NCI-H2081 (cell line): ENCODE measurements around the gene SURF4.

Experiments used
- DNase-seq, 2 experiments: peaks; one replicate each; lab custom pipeline; 2025; lab: John Stamatoyannopoulos, UW

SURF4 gene

DNA sequence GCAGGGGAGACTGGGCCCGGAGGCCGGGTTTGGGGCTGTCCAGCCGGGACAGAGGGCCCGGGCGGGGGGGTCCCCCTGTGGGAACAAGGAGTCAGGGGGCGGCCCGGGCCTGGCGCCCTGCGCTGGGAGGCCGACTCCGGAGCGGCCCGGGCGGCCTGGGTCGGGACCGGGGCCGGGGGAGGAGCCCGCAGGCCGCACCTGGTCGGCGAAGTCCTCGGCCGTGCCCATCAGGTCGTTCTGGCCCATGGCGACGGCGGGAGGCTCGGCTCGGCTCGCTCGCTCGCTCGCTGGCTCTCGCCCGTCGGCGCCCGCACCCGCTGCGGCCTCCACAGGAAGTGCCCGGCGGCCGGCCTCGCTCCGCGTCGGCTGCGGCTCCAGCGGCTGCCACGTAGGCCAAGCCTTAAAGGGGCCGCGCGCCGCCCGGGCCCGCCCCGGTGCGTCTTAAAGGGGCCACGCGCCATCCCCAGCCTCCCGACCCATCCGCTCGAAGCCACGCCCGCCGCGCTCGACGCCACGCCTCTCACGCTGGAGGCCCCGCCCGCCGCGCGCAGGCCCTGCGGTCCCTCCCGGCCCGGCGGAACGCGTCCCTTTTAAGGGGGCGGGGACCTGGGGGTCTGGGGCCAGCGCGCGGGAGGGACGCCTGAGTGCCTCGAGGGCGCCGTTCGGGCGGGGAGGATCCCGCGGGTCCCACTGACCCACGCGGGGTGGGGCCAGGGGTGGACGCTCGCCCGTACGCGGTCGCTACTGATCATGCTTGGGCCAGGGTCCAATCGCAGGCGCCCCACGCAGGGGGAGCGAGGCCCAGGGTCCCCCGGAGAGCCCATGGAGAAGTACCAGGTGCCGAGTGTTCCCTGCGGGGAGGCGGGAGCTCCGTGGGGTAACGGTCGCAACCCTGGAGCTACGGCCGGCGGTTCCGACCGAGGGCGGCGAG lies at the start of gene SURF4, which contains the start of gene STKLD1:
SURF4 (minus strand) TSS at position 337 of the 931 bp plus-strand sequence; CDS start at position 246, 91 bp downstream.
STKLD1 (plus strand) TSS at position 643 of the 931 bp plus-strand sequence; CDS start at position 751, 108 bp downstream.
- peak; percentile 96 for DNase-seq

DNA sequence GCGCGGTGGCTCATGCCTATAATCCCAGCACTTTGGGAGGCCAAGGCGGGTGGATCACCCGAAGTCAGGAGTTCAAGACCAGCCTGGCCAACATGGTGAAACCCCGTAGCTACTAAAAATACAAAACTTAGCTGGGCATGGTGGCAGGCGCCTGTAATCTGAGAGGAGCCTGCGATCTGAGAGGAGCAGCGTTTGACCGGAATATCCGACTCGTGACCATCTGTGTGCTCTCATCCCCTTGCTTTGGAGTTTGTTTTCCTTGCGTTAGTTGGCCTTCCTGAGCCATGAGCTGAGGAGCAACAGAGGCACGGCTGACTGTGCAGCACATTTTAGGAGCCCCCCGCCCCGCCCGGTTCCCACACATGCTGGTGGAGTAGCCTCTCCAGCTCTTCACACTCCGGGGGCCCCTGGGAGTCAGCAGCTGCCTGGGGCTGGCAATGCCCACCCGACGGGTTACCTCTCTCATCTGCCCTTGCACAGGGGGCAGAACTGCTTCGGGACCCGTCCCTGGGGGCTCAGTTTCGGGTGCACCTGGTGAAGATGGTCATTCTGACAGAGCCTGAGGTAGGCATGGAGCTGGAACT lies 49.3 kb upstream of the SURF4 start:
- no peak for DNase-seq

DNA sequence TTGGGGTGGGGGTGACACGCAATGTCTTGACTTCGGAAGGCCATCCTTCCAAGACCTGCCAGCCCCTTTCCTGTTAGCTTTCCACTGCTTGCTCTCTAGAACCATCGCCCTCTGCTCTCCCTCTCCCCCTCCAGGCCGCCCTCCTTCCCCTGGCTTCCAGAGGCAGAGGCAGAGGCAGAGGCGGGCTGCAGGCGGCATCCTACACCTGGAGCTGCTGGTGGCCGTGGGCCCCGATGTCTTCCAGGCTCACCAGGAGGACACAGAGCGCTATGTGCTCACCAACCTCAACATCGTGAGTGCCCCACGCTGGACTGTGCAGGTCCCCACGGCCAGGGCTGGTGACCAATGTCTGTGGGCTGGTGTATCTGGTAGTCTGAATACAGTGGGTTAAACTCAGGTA lies 48.3 kb upstream of the SURF4 start:
- DNase-seq = no peak

DNA sequence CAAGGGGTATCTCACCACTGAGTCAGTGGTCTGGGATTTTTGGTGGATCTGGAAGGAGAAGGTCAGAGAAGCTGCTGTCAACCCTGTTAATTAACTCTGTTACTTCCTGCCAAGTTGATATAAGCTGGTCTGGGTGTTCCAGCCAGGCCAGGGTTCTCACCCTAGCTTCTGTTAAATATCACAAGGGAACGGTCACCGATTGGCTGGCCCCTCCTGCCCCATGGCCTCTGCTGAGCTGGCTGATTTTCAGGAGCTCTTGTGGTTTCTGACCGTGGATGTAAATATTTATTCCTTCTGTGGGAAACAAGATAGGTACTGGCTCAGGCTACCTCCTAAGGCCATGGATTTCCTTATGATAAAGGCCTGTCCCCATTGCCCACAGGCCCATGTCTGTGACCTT lies 47.4 kb upstream of the SURF4 start:
- DNase-seq = no peak

DNA sequence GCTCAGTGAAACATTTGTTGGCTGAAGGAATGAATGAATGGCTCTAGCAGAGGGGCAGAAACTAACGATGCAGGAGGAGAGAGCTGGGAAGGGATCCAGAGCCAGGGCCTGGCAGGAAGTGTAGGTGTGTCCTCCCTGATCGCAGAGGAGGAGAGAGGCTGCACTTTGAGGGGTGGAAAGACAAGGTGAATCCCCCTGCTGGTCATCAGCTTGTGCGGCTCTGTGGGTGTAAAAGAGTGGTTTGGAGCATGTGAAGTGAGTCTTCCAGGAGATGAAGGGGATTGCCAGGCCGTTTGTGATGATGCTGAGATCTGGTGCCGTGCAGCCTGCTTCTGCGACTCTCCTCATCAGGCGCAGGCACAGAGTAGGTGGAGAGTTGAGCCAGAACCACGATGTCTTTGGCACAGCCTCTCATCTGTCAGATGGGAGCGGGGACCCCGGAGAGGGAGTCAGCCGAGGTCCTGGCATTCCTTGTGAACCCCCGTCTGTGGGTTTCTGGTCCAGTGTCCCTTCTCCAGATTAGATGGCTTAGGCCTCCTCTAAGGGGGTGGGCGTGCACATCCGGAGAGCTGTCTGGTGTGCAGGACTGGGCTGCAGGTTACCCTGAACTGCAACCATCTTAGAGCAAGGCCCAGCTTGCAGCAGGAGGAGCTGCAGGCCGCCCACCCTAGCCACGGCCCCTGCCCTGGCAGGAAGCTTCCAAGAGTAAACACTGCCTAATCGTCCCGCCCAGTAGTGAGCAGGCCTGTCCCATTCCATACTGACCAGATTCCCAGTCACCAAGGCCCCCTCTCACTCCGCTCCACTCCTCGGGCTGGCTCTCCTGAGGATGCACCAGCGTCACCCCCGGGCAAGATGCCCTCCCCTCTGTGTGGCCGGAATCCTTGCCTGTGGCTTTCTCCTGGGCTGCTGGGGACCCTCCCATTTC lies 46.0 kb upstream of the SURF4 start, which contains the start of gene ADAMTS13:
ADAMTS13 (plus strand) TSS at position 753 of the 928 bp plus-strand sequence; CDS start at position 830, 77 bp downstream.
- no peak for DNase-seq

DNA sequence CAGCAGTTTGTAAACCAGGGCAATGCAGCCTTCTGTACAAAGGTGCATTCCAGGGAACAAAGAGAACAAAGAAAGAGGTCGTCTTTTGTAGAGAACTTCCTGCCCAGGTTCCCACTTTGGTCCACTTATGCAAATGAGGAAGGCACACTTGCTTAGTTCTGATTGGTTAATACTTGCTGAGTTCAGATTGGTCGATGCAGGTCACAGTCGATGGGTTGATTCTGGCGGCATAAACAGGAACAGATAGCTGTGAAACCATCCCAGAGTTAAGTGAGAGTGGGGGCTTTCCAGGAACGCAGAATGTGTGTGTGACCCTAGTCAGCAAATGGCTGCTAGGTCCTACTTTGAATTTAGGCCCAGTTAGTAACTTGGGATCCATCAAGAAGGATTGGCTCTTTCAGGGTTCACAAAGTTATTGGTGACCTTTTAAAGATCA lies 44.5 kb upstream of the SURF4 start:
- DNase-seq = no peak

DNA sequence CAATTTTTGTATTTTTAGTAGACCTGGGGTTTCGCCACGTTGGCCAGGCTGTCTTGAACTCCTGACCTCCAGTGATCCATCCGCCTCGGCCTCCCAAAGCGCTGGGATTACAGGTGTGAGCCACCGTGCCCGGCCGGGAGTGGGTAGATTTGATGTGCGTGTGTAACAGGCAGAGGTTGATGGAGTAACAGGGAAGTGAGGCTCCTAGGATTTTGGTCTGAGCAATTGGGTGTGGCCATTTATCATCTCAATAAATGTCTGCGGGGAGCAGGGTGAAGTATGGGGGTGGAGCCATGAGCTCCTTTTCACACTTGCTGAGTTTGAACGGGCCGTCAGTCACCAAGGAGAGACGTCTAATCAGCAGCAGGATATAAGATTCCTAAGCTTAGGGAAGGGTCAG lies 43.1 kb upstream of the SURF4 start:
- DNase-seq = no peak

DNA sequence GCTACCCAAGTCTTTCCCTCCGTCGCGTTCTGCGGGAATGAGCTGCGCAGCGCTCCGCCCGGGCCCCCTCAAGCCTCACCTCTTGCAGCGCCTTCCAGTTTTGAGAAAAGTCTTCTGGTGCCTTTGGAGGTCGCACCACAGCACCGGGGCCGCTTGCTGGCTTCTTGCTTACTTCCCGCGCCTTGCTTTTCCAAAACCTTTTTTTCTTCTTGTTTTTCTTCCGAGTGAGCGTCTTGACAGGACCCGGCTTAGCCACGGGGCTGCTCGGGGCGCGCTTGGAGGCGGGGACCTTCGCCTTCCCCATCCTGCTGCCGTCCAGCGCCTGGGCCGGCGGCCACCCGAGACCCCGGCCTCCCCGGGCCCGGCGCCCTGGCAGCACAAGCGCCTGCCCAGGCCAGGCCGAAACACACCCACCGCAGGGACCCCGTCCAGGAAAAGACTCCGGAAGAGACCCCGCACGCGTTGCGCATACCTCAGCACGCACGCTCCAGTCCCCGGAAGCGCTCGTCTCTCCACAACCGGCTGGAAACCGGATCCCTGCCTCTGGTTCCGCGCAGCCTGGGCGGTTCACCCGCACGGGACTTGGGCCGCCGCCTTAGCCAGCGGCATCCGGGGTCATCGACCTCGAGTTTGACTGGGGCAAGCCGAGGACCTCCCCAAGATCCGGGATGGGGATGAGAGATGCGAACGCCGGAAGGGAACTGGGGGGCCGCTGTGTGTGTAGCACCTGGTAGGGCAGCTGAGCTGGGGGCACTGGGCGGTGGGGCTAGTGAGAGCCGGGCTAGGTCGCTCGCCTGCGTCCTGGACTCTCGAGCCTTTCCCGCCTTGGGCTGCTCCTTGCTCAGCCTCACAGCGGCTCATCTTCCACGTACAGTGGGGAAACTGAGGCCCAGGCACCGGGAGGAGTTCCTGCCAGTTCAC lies 41.9 kb upstream of the SURF4 start, which contains the start of gene REXO4:
REXO4 (minus strand) TSS at position 470 of the 921 bp plus-strand sequence; CDS start at position 304, 166 bp downstream.
- peak; percentile 85 for DNase-seq

DNA sequence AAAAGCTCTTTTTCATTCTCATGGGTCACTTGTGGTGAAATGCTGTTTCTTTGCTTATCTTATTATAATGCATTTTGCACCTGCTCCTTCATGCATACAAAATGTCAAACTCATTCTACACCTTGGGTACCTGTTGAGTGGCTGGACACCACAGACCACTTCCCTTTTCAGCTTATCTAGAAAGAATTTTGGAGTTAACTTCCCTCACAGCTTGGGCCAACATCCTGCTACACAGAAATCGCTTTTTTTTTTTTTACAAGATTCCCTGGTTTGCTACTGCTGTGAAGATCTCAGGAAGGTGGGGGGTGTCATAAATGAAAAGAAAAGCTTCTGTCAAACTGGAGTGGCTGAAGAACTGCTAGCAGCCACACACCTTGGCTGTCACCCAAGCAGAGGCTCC lies 39.3 kb upstream of the SURF4 start:
- DNase-seq = no peak

DNA sequence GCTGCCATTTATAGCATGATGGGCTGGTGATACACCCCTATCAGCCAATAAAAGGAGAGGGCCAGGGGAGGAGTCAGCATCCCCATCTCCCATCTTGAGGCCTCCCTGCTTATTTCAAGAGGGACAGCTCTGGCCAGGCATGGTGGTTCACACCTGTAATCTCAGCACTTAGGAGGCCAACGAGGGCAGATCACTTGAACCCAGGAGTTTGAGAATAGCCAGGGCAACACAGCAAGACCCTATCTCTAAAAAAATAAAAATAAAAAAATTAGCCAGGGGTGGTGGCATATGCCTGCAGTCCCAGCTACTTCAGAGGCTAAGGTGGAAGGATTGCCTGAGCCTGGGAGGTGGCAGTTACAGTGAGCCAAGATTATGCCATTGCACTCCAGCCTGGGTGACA lies 32.2 kb upstream of the SURF4 start:
- DNase-seq = no peak

DNA sequence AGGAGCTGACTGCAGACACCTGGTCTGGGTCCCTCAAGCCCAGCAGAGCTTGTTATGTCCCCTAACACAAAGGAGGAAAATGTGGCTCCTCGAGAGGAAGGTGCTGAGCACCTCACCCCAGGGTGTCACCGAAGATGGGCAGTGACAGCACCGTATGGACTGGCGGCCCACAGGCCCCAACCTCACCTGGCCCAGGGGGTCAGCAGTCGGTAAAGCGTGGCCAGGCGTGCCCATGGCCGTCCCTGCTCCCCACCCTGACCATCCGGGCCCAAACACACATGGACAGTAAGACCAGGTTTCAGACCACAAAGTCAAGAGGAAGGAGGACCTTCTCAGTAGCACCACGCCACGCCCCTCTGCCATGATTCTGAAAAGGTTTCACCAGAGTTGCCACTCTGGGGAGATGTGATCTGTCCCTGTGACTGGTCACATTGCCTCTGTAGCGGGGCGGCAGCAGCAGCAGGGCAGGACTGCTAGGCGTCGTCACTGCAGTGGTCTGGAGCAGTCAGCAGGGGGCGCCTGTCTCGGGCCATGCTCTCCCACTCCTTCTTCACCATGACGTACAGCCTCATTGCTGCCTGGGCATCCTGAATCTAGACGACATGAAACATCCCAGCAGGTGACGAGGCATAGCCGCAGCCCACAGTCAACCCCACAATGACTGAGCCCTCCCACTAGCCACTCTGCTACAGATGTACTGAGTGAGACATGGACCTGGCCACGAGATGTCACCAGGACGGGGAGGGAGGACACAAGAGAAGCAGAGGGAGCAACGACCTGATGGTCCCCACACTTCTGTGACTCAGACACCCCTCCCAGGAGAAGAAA lies 30.8 kb upstream of the SURF4 start:
- peak; percentile 49 to 55 for DNase-seq

DNA sequence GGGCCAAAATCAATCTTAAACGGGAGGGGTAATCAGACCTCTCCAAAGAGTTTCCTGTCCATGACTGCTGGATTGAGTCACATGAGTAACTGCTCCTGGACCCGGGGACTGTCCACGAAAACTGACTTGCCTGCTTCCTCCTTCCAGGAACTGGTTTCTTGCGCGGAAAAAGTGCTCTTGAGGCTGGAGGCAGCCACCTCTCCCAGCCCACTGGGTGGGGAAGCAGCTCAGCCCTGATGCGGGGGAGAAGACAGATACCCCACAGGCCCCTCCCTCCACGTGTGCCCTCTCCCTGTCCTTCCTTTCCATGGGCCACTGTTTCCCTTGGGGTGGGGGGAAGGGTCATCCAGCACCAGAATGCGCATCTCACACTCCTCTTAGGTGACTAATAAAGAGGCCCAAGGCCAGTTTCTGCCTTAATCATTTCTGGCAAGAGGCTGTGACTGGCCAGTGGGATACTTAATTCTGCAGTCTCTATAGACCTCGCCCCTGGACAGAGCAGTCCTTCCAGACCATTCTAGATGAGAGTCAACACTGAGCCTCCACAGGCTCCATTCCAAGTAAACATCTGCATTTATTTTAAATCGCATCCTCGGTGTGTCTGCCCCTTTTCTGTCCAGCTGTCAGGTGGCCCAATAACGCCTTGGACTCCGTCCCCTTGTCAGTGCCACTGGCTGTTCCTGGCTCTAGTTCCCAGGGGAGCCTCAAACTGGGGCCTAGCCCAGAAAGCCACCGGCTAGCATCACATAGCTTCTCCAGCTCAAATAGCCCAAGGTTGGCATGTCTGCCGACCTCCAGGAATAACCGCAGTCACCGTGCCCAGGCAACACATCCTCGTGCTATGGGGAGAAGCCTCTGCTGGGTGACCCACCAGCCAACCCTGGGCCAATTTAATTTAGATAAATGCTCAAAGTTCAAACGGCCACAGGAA lies 29.9 kb upstream of the SURF4 start:
- DNase-seq = no peak

DNA sequence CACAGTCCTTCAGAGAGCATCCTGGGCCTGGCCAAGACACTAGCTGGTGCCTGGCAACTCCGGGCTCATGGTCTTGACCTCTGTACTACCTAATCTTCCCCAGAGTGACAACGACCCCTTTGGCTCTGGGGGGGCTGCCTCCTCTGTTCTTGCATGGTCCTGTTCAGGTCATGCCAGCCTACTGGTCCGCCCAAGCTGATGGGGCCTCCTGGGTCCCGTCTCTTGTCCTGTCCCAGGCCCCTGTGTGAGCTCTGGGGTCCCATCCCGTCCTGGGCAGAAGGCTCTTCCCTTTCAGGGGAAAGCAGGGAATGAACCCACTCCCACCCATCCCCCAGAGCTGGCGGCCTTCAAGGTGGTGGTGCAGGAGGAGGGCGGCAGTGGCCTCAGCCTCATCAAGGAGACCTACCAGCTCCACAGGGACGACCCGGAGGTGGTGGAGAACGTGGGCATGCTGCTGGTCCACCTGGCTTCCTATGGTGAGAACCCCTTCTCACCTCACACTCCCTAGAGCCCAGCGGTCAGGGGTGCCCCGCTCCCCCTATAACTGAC lies 28.7 kb upstream of the SURF4 start:
- DNase-seq = no peak

DNA sequence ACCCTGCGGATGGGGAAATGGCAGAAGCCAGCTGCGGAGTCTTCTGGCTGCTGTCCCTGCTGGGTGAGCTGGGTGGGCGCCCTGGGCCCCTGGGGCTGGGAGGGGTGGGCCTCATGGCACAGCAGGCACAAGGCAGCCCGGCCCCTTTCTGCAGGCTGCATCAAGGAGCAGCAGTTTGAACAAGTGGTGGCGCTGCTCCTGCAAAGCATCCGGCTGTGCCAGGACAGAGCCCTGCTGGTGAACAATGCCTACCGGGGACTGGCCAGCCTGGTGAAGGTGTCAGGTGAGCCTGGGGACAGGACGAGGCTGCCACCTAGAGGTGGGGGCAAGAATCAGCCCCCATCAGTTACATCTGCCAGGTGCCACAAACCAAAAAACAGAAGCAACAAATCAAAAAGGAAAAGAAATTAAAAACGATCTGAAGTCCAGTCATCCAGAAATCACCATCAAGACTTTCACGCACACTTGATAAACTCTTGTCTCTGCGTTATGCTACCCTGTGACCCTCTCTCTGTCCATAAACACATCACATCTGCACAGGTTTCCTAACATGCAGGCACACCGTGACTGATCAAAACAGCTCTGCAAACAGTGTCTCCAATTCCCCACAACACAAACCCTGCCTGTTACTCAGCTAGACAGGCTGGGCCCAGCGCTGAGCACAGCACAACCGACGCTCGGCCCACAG lies 28.1 kb upstream of the SURF4 start:
- DNase-seq = peak; percentile 54 to 76

DNA sequence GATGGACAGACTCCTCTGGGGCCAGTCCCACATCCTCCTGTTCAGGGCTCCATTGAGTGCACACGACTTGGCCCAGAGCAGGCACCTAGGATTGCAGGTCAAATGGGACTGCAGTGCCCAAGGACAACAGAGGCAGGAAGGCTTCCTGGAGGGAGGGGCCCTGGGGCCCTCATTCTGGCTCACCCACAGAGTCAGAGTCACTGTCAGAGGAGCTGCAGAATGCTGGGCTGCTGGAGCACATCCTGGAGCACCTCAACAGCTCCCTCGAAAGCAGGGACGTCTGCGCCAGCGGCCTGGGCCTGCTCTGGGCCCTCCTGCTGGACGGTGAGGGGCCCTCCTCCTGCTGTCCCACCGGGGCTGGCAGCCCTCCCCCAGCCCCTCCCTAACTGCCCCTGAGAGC lies 26.8 kb upstream of the SURF4 start:
- DNase-seq = no peak

DNA sequence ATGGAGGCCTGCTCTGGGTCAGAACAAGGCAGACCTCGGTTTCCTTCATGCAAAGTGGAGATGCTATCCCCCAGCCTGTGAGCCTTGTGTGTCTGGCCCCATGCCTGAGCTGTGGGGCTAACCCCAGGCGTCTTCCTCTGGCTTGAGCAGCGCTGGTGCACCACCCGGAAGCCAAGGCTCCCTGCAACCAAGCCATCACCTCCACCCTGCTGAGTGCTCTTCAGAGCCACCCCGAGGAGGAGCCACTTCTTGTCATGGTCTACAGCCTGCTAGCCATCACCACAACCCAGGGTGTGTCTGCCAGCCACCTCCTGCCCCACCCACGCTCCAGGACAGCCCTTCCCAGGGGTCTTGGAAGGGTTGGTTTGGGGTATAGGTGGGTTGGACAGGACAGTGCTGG lies 25.7 kb upstream of the SURF4 start:
- no peak for DNase-seq

DNA sequence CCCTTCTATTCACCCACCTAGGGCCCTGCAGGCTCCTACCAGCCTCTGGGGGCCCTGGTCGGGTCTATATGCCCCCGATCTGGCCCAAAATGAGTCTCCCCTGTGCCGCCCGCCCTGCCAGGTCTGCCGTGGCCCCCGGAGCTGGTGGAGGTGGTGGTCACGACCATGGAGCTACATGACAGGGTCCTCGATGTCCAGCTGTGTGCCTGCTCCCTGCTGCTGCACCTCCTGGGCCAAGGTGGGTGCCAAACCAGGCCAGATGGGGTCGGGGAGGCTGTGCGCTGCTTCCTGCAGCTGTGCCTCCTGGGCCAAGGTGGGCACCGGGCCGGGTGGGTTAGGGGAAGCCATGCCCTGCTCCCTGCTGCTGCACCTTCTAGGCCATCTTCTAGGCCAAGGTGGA lies 24.4 kb upstream of the SURF4 start:
- DNase-seq = no peak

DNA sequence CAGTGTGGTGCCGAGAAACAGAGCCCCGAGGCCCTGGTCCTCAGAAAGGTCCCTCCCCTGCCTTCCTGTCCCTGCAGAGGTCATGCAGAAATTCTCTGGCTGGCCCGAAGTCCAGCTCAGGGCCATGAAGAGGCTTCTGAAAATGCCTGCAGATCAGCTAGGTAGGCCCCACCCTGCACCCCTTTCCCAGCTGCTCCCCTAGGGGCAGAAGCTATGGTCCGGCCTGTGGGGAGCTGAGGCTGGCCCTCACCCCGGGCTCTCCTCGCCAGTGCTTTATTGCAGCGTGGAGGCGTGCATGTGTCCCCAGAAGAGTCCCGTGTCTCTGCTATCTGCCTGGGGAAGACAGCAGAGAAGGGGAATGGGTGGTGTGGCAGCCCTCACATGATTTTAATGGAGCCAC lies 22.0 kb upstream of the SURF4 start:
- no peak for DNase-seq
